ENCODE data around the gene VPS36.
"Not testable (repeated sequence)": the region's sequence is repeated elsewhere in the genome, so short reads cannot be mapped to it uniquely, and the experiment has no call there.

Gene VPS36

DNA sequence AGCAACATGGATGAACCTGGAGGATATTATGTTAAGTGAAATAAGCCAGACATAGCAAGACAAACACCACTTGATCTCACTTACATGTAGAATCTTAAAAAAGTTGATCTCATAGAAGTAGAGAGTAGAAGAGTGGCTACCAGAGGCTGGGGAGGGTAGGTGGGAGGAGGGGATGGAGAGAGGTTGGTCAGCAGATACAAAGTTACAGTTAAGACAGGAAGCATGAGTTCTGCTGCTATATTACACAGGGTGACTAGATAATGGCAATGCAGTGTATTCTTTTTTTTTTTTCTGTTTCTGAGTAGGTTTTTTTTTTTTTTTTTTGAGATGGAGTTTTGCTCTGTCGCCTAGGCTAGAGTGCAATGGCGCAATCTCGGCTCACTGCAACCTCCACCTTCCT, 29.2 kb downstream of the VPS36 start:
- H3K4me3 ChIP-seq (ENCODE audit: low read length) = no peak overlapping the region
- no peaks in the 10 kb centered on the region for H3K9me3 ChIP-seq (ENCODE audit: control insufficient read depth, low read length)
- no peaks in the 10 kb centered on the region for H3K4me1 ChIP-seq (ENCODE audit: control insufficient read depth, insufficient read depth, low read length)
- H3K36me3 ChIP-seq (ENCODE audit: control insufficient read depth, insufficient read depth, low read length) = no peaks in the 10 kb centered on the region
- no peaks in the 10 kb centered on the region for H3K27me3 ChIP-seq (ENCODE audit: control insufficient read depth, insufficient read depth, low read length)
- H3K9ac ChIP-seq (ENCODE audit: low read length) = no peak overlapping the region

DNA sequence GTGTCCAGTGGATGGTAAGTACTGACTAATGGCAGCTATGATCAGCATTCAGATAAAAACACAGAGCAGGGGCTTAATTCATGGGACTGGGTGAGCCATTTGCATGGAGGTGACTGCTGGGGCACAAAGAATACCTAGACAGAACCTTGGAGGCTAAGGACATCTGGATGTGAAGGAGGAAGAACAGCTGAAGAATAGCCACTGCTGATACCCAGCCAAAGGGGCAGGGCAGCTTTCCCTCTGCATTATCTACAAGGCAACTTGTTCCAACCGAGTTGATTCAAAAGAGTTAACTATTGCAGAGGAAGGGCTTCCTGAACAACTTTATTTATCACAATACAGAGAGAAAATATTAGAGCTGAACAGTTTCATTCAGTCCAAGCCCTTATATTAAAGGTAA, 31.4 kb downstream of the VPS36 start:
- H3K4me1 ChIP-seq (ENCODE audit: control insufficient read depth, insufficient read depth, low read length) = no peaks in the 10 kb centered on the region
- no peak overlapping the region for H3K9ac ChIP-seq (ENCODE audit: low read length)
- H3K9me3 ChIP-seq (ENCODE audit: control insufficient read depth, low read length) = no peaks in the 10 kb centered on the region
- no peaks in the 10 kb centered on the region for H3K36me3 ChIP-seq (ENCODE audit: control insufficient read depth, insufficient read depth, low read length)
- H3K4me3 ChIP-seq (ENCODE audit: low read length) = no peak overlapping the region
- no peaks in the 10 kb centered on the region for H3K27me3 ChIP-seq (ENCODE audit: control insufficient read depth, insufficient read depth, low read length)

DNA sequence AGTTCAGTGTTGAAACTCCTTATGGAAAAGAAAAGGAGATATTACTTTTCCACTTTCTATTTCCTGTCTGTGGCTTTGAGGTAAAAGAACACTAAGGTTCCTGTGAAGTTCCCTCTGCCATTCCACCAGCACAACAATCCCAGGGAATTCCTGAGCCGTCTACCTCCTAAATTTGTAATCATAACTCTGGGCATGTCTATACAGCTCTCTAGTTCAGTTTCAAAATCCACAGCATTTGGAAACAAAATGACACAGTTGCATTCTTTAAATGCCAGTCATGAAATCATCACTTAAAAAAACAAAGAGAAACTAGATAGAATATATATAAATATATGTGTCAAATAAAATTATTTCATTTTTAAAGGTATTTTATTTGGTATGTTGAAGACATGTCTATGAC, 35.5 kb downstream of the VPS36 start:
- Histone ChIP-seq H3K9me3 (ENCODE audit: control insufficient read depth, low read length) (no peaks in the 10 kb centered on the region), H3K4me3 (ENCODE audit: low read length) (no peak overlapping the region), H3K36me3 (ENCODE audit: control insufficient read depth, insufficient read depth, low read length) (no peaks in the 10 kb centered on the region), H3K4me1 (ENCODE audit: control insufficient read depth, insufficient read depth, low read length) (no peaks in the 10 kb centered on the region), H3K9ac (ENCODE audit: low read length) (no peak overlapping the region), H3K27me3 (ENCODE audit: control insufficient read depth, insufficient read depth, low read length) (no peaks in the 10 kb centered on the region)

DNA sequence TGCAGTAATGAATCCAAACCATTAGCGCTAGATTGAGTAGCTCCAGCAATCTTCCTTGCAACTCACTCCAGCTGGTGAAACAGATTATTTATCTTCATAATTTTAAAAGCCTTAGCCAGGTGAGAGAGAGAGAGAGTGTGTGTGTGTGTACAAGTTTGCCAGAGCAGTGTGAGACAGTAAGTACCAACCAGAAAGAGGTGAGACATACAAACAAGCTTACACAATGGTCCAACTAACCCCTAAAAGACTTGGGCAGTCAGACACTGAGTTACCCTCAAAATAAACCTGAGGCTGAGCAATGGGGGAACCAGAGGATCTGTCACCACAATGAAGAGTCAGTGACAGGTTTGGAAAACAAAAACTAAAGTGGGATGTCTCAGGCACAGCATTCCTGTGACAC, 36.4 kb downstream of the VPS36 start:
- H3K36me3 ChIP-seq (ENCODE audit: control insufficient read depth, insufficient read depth, low read length) = no peaks in the 10 kb centered on the region
- H3K4me3 ChIP-seq (ENCODE audit: low read length) = no peak overlapping the region
- no peaks in the 10 kb centered on the region for H3K9me3 ChIP-seq (ENCODE audit: control insufficient read depth, low read length)
- no peaks in the 10 kb centered on the region for H3K27me3 ChIP-seq (ENCODE audit: control insufficient read depth, insufficient read depth, low read length)
- H3K9ac ChIP-seq (ENCODE audit: low read length) = no peak overlapping the region
- no peaks in the 10 kb centered on the region for H3K4me1 ChIP-seq (ENCODE audit: control insufficient read depth, insufficient read depth, low read length)

DNA sequence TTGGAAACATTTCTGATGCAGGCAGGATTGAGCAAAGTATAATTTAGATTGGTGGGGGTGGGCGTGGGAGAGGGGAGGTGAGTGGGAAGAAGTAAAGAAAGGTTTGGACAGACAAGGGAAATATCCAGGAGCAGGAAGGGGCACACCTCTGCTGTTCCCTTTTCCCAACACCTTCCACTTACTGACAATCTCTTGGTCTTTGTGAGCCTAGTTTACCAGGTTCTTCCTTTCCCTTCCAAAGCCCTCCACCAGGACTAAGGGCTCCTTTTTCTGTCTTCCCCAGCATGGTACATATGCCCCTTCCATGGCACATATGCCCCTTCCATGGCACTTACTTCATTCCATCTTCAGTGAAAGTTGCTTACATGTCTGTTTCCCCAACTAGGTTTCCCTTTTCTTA, 38.3 kb downstream of the VPS36 start:
- H3K9ac ChIP-seq (ENCODE audit: low read length) = no peak overlapping the region
- no peak overlapping the region for H3K4me3 ChIP-seq (ENCODE audit: low read length)
- H3K4me1 ChIP-seq (ENCODE audit: control insufficient read depth, insufficient read depth, low read length) = no peaks in the 10 kb centered on the region
- H3K27me3 ChIP-seq (ENCODE audit: control insufficient read depth, insufficient read depth, low read length) = no peaks in the 10 kb centered on the region
- no peaks in the 10 kb centered on the region for H3K9me3 ChIP-seq (ENCODE audit: control insufficient read depth, low read length)
- no peaks in the 10 kb centered on the region for H3K36me3 ChIP-seq (ENCODE audit: control insufficient read depth, insufficient read depth, low read length)

DNA sequence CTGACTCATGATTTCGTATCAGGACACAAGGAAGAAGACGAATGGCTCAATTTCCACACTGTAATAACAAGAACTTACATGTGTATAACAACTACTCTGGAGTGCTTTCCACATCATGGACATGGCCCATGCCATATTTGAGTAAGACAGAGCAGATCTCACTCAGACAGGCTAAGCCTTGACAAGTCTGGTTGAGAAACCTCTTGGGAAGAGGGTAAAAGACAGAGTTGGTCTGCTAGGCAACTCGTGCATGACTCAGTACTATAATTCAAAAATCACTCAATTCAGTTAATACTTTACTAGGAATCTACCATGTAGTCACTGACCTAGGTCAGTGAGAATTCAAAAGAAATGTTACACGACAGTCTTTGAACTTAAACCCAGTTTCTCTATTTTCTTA, 38.8 kb downstream of the VPS36 start:
- Histone ChIP-seq H3K27me3 (ENCODE audit: control insufficient read depth, insufficient read depth, low read length) (no peaks in the 10 kb centered on the region), H3K36me3 (ENCODE audit: control insufficient read depth, insufficient read depth, low read length) (no peaks in the 10 kb centered on the region), H3K4me1 (ENCODE audit: control insufficient read depth, insufficient read depth, low read length) (no peaks in the 10 kb centered on the region), H3K9ac (ENCODE audit: low read length) (no peak overlapping the region), H3K4me3 (ENCODE audit: low read length) (no peak overlapping the region), H3K9me3 (ENCODE audit: control insufficient read depth, low read length) (no peaks in the 10 kb centered on the region)

DNA sequence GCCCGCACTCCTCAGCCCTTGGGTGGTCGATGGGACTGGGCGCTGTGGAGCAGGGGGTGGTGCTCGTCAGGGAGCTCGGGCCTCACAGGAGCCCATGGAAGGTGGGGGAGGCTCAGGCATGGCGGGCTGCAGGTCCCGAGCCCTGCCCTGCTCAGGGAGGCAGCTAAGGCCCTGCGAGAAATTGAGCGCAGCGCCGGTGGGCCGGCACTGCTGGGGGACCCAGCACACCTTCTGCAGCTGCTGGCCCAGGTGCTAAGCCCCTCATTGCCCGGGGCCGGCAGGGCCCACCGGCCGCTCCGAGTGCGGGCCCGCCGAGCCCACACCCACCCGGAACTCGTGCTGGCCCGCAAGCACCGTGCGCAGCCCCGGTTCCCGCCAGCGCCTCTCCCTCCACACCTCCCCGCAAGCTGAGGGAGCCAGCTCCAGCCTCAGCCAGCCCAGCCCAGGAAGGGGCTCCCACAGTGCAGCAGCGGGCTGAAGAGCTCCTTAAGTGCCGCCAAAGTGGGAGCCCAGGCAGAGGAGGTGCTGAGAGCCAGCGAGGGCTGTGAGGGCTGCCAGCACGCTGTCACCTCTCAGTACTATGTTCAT, 42.3 kb downstream of the VPS36 start:
- H3K9me3 ChIP-seq (ENCODE audit: control insufficient read depth, low read length); H3K36me3 ChIP-seq (ENCODE audit: control insufficient read depth, insufficient read depth, low read length); H3K4me1 ChIP-seq (ENCODE audit: control insufficient read depth, insufficient read depth, low read length); H3K4me3 ChIP-seq (ENCODE audit: low read length); H3K9ac ChIP-seq (ENCODE audit: low read length): not testable (repeated sequence)
- H3K27me3 ChIP-seq (ENCODE audit: control insufficient read depth, insufficient read depth, low read length) = peaks cover 23% of the 10 kb centered on the region

DNA sequence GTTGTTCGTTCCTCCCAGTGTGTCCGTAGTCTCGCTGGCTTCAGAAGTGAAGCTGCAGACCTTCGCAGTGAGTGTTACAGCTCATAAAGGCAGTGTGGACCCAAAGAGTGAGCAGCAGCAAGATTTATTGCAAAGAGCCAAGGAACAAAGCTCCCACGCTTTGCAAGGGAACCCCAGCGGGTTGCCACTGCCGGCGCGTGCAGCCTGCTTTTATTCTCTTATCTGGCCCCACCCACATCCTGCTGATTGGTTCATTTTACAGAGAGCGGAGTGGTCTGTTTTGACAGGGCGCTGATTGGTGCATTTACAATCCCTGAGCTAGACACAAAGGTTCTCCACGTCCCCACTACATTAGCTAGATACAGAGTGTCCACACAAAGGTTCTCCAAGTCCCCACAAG, 43.0 kb downstream of the VPS36 start:
- H3K9ac ChIP-seq (ENCODE audit: low read length); H3K9me3 ChIP-seq (ENCODE audit: control insufficient read depth, low read length); H3K36me3 ChIP-seq (ENCODE audit: control insufficient read depth, insufficient read depth, low read length); H3K4me3 ChIP-seq (ENCODE audit: low read length); H3K4me1 ChIP-seq (ENCODE audit: control insufficient read depth, insufficient read depth, low read length): not testable (repeated sequence)
- H3K27me3 ChIP-seq (ENCODE audit: control insufficient read depth, insufficient read depth, low read length) = peaks cover 23% of the 10 kb centered on the region

DNA sequence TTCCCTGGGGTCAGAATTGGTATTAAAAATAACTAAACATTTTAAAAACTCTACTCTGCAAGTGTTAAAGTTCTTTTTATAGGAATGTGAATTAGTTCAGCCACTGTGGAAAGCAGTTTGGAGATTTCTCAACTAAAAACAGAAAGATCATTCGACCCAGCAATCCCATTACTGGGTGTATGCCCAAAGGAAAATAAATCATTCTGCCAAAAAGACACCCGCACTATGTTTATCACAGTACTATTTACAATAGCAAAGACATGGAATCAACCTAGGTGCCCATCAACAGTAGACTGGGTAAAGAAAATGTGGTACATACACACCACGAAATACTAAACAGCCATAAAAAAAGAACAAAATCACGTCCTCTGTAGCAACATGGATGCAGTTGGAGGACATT, 43.8 kb downstream of the VPS36 start:
- no peak overlapping the region for H3K9ac ChIP-seq (ENCODE audit: low read length)
- H3K4me3 ChIP-seq (ENCODE audit: low read length) = no peak overlapping the region
- peaks cover 23% of the 10 kb centered on the region for H3K27me3 ChIP-seq (ENCODE audit: control insufficient read depth, insufficient read depth, low read length)
- H3K36me3 ChIP-seq (ENCODE audit: control insufficient read depth, insufficient read depth, low read length) = no peaks in the 10 kb centered on the region
- H3K4me1 ChIP-seq (ENCODE audit: control insufficient read depth, insufficient read depth, low read length) = peaks cover 7% of the 10 kb centered on the region
- H3K9me3 ChIP-seq (ENCODE audit: control insufficient read depth, low read length) = no peaks in the 10 kb centered on the region

DNA sequence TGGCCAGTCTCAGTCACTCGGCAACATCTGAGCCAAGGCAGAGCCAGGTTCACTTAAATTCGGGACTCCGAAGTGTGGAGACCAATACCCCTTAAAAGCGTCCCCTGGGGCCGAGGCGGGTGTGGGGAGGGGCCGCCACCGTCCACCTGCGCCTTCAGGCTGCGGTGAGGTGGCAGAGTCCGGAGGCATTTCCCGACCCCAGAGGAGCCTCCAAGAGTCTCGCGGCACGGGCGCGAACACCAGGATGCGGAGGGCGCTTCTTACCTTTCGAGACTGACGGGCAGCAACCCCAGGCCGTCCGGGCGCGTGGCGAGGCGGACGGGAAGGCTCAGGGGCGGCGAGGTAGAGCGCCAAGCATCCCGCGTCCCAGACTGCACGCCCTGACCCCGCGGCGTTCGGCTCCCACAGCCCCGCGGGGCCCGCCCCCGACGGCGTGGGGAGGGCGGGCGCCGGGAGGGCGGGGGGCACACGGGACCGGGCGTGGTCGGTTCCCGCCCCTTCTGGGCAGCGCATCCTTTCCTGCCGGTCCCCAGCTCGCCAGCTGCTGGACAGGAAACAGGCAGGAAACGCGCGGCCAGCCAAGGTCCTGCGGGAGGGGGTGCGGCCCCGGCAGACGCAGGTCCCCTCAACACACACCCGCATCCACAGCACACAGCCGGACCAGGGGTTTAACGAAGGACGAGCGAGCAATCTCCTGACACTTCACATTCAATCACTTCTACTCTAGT, 44.5 kb downstream of the VPS36 start, which contains the start of gene THSD1:
TSS of gene THSD1 (minus strand) at position 406 of the 728 bp plus-strand sequence. CDS start 3,572 bp downstream, outside the sequence.
- H3K4me3 ChIP-seq (ENCODE audit: low read length) = no peak within 1 kb of the TSS
- peak within 1 kb of the TSS; percentile 39 for H3K9ac ChIP-seq (ENCODE audit: low read length)
- H3K27me3 ChIP-seq (ENCODE audit: control insufficient read depth, insufficient read depth, low read length) = peaks cover 23% of the 10 kb centered on the region

DNA sequence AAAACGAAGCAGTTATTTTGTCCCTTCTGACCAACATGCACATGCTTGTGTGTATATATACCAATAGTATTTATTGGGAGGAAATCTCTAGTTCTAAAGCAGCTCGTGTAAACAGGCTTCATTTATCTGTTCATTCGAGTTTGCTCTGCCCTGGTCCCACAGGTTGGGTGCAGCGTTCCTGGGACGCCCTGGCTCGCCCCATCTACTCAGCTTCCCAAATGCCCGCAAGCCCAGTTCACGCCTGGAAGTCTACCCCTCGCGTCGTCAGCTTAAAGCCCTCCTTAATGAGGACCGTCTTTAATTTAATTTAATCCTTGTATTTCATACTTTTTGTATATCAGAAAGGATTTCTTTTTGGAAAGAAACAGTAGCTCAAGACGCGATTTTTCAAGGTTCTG, 45.1 kb downstream of the VPS36 start:
- Histone ChIP-seq H3K4me1 (ENCODE audit: control insufficient read depth, insufficient read depth, low read length) (peaks cover 7% of the 10 kb centered on the region), H3K27me3 (ENCODE audit: control insufficient read depth, insufficient read depth, low read length) (peaks cover 23% of the 10 kb centered on the region), H3K9ac (ENCODE audit: low read length) (peak overlapping the region; percentile 39), H3K36me3 (ENCODE audit: control insufficient read depth, insufficient read depth, low read length) (no peaks in the 10 kb centered on the region), H3K9me3 (ENCODE audit: control insufficient read depth, low read length) (no peaks in the 10 kb centered on the region), H3K4me3 (ENCODE audit: low read length) (no peak overlapping the region)

More for the DNA sequence above, 44.5 kb downstream of the VPS36 start, which contains the start of gene THSD1:
- Histone ChIP-seq H3K9me3 (ENCODE audit: control insufficient read depth, low read length) (no peaks in the 10 kb centered on the region), H3K4me1 (ENCODE audit: control insufficient read depth, insufficient read depth, low read length) (peaks cover 7% of the 10 kb centered on the region), H3K36me3 (ENCODE audit: control insufficient read depth, insufficient read depth, low read length) (no peaks in the 10 kb centered on the region)

DNA sequence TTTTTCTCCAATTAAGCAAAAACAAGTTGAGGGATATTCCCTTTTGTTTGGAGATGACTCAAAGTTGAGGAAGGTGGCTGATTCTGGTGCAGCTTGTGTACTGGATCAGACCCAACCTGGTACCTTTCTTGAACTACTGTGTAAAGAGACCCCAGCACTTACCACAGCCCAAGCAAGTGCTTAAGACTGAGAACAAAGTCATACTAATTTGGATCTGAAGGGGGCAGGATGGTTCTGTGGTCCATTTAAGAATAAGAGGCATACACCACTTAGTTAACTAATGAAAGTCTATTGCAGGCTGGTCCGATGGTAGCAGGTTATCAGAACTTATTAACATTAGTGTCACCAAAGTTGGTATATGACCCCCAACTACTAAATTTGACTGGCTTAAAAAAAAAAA, 50.7 kb downstream of the VPS36 start:
- H3K4me1 ChIP-seq (ENCODE audit: control insufficient read depth, insufficient read depth, low read length) = no peaks in the 10 kb centered on the region
- H3K9me3 ChIP-seq (ENCODE audit: control insufficient read depth, low read length) = no peaks in the 10 kb centered on the region
- no peak overlapping the region for H3K9ac ChIP-seq (ENCODE audit: low read length)
- H3K4me3 ChIP-seq (ENCODE audit: low read length) = no peak overlapping the region
- no peaks in the 10 kb centered on the region for H3K36me3 ChIP-seq (ENCODE audit: control insufficient read depth, insufficient read depth, low read length)
- peaks cover 17% of the 10 kb centered on the region for H3K27me3 ChIP-seq (ENCODE audit: control insufficient read depth, insufficient read depth, low read length)
